ENCODE results near the gene TBL1XR1. TPM values are rescaled to one million over a fixed set of nuclear protein-coding genes. Genes with fewer than 3 reads are reported as not detected.

The TBL1XR1 gene
- total and polyA plus RNA-seq, 2 of the 13 experiments (the other 11 are each of a cell fraction or from before 2014, with no cell fraction given) = 57.7 to 62.5 TPM

DNA sequence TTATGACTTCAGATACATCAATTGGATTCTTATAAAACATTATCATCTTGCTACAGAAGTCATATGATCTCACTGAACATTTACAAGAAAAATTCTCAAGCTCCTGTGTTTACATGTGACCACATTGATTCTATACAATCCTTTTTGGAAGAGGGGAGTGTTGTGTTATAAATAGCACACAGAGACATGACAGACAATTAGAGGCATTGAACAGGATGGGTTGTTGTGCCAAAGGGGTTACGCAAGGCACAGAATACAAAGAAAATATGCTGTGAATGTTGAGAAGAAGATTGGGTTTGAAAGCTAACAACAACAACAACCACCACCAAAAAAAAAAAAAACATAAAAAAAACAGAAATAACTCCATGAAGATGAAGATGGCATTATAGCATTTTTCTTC is 32.5 kb upstream of the TBL1XR1 start:
- no peaks in the 10 kb centered on the region for H3K79me2 ChIP-seq (ENCODE audit: insufficient read depth, low read length)
- H3K27ac ChIP-seq (ENCODE audit: extremely low read length, insufficient read depth, low read length) = no peak overlapping the region
- POLR2A ChIA-PET = no interaction called here
- FAIRE-seq (no peak), DNase-seq (ENCODE audit: low spot score) (peak; percentile 29), ATAC-seq (peak; percentile 56)
- intact Hi-C loops (cut with micrococcal nuclease; ENCODE audit: unreplicated experiment) (no loop called here), in situ Hi-C loops (cut with HindIII; ENCODE audit: extremely low pct_ligation_motif_present, low pct_unique_long_range_greater_than_20kb) (no loop called here)
- no peak overlapping the region for H3K4me2 ChIP-seq (ENCODE audit: low read depth, low read length)
- no peaks in the 10 kb centered on the region for H3K27me3 ChIP-seq (ENCODE audit: control insufficient read depth in 1 of 2, insufficient read depth in 2 of 2, low read length in 2 of 2)
- H3K9ac ChIP-seq (ENCODE audit: insufficient read depth, low read depth, low read length) = no peak overlapping the region
- no peaks in the 10 kb centered on the region for H3K36me3 ChIP-seq (replicated peaks in 1 of 2; ENCODE audit: control insufficient read depth in 1 of 2, insufficient read depth in 2 of 2, low read length in 2 of 2)
- no peaks in the 10 kb centered on the region for H3K9me3 ChIP-seq (ENCODE audit: low read length)
- WGBS (ENCODE audit: low lambda C conversion rate) = 65% methylated on average over 1 of the region's 1 CpG
- H3K4me1 ChIP-seq (ENCODE audit: insufficient read depth, low read length) = peaks cover 19% of the 10 kb centered on the region
- no TSS peak for BruUV-seq (replicated peaks)
- H4K20me1 ChIP-seq (ENCODE audit: insufficient read depth, low read length) = no peaks in the 10 kb centered on the region
- no peak overlapping the region for H3K4me3 ChIP-seq (replicated peaks in 1 of 3; ENCODE audit: insufficient read depth in 1 of 3, low read depth in 2 of 3, low read length in 3 of 3)
- CTCF ChIA-PET (ENCODE audit: low intra/inter-chr PET ratio, low total read pairs) = no interaction called here
- no peak overlapping the region for H2AFZ ChIP-seq (ENCODE audit: low read length)
- TF ChIP-seq TAF15 (IDR thresholded peaks at IDR 0.05; ENCODE audit: low read depth, low read length, poor library complexity, severe bottlenecking) = no peak
- TF ChIP-seq ZBTB3 (CRISPR knock-in tag; IDR thresholded peaks at IDR 0.05; ENCODE audit: borderline replicate concordance, low read depth) = no peak
- TF ChIP-seq, protein P1, sequence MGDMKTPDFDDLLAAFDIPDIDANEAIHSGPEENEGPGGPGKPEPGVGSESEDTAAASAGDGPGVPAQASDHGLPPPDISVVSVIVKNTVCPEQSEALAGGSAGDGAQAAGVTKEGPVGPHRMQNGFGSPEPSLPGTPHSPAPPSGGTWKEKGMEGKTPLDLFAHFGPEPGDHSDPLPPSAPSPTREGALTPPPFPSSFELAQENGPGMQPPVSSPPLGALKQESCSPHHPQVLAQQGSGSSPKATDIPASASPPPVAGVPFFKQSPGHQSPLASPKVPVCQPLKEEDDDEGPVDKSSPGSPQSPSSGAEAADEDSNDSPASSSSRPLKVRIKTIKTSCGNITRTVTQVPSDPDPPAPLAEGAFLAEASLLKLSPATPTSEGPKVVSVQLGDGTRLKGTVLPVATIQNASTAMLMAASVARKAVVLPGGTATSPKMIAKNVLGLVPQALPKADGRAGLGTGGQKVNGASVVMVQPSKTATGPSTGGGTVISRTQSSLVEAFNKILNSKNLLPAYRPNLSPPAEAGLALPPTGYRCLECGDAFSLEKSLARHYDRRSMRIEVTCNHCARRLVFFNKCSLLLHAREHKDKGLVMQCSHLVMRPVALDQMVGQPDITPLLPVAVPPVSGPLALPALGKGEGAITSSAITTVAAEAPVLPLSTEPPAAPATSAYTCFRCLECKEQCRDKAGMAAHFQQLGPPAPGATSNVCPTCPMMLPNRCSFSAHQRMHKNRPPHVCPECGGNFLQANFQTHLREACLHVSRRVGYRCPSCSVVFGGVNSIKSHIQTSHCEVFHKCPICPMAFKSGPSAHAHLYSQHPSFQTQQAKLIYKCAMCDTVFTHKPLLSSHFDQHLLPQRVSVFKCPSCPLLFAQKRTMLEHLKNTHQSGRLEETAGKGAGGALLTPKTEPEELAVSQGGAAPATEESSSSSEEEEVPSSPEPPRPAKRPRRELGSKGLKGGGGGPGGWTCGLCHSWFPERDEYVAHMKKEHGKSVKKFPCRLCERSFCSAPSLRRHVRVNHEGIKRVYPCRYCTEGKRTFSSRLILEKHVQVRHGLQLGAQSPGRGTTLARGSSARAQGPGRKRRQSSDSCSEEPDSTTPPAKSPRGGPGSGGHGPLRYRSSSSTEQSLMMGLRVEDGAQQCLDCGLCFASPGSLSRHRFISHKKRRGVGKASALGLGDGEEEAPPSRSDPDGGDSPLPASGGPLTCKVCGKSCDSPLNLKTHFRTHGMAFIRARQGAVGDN (CRISPR knock-in tag; IDR thresholded peaks at IDR 0.05) = no peak
- peak; percentile 78 for TF ChIP-seq CEBPG (CRISPR knock-in tag; IDR thresholded peaks at IDR 0.05)
- TF ChIP-seq SOX5 (CRISPR knock-in tag; IDR thresholded peaks at IDR 0.05; ENCODE audit: borderline replicate concordance) = peak; percentile 78; the same call in 1 of the 2 replicates
- TF ChIP-seq ARID5B (CRISPR knock-in tag; IDR thresholded peaks at IDR 0.05) = peak; percentile 59
- TF ChIP-seq CHD2 (IDR thresholded peaks at IDR 0.05; ENCODE audit: low read depth, low read length) = no peak
- TF ChIP-seq FOXA3 (CRISPR knock-in tag; IDR thresholded peaks at IDR 0.05) = peak; percentile 42; the same call in 1 of the 2 replicates
- TF ChIP-seq, protein P2, sequence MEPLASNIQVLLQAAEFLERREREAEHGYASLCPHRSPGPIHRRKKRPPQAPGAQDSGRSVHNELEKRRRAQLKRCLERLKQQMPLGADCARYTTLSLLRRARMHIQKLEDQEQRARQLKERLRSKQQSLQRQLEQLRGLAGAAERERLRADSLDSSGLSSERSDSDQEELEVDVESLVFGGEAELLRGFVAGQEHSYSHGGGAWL (CRISPR knock-in tag; IDR thresholded peaks at IDR 0.05) = no peak
- no peak for TF ChIP-seq EP300 (IDR thresholded peaks at IDR 0.05; ENCODE audit: low read depth in 2 of 2, low read length in 2 of 2)
- no peak for TF ChIP-seq EP300 (CRISPR knock-in tag; IDR thresholded peaks at IDR 0.05; ENCODE audit: borderline replicate concordance)
- no peak for TF ChIP-seq MXD4 (CRISPR knock-in tag; IDR thresholded peaks at IDR 0.05)
- peak; percentile 44; the same call in 1 of the 2 replicates for TF ChIP-seq HMG20A (CRISPR knock-in tag; IDR thresholded peaks at IDR 0.05; ENCODE audit: borderline replicate concordance)
- no peak for TF ChIP-seq SOX6 (IDR thresholded peaks at IDR 0.05)
- peak; percentile 69 for TF ChIP-seq SOX6 (CRISPR knock-in tag; IDR thresholded peaks at IDR 0.05)
- TF ChIP-seq, protein P3, sequence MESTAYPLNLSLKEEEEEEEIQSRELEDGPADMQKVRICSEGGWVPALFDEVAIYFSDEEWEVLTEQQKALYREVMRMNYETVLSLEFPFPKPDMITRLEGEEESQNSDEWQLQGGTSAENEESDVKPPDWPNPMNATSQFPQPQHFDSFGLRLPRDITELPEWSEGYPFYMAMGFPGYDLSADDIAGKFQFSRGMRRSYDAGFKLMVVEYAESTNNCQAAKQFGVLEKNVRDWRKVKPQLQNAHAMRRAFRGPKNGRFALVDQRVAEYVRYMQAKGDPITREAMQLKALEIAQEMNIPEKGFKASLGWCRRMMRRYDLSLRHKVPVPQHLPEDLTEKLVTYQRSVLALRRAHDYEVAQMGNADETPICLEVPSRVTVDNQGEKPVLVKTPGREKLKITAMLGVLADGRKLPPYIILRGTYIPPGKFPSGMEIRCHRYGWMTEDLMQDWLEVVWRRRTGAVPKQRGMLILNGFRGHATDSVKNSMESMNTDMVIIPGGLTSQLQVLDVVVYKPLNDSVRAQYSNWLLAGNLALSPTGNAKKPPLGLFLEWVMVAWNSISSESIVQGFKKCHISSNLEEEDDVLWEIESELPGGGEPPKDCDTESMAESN (CRISPR knock-in tag; conservative IDR thresholded peaks at IDR 0.05) = no peak
